ENCODE data around the gene RBMS3. TPM values are rescaled to one million over a fixed set of nuclear protein-coding genes. Genes with fewer than 3 reads are reported as not detected.
A peak's percentile ranks its signal among the peaks of the same experiment; 100 is the strongest.

Gene RBMS3
- total and polyA plus RNA-seq, 2 donors (not counting 1 experiment from before 2014, with no cell fraction given) = 26.9 to 68.4 TPM

GRCh38 chr3:29949131-29949530 lies 668.3 kb downstream of the RBMS3 start:
- H2AFZ ChIP-seq (ENCODE audit: low read length) = no peak overlapping the region
- H3K9ac ChIP-seq (ENCODE audit: insufficient read depth, low read length) = no peak overlapping the region
- no peak overlapping the region for H3K4me3 ChIP-seq (replicated peaks in 1 of 4; ENCODE audit: control extremely low read depth in 1 of 4, insufficient read depth in 1 of 4, low read depth in 3 of 4, low read length in 4 of 4)
- H3K9me3 ChIP-seq (ENCODE audit: control insufficient read depth, insufficient read depth, low read depth, low read length) = no peaks in the 10 kb centered on the region
- no peaks in the 10 kb centered on the region for H3K79me2 ChIP-seq (ENCODE audit: control insufficient read depth, insufficient read depth, low read length)
- H4K20me1 ChIP-seq (ENCODE audit: control insufficient read depth, extremely low read depth, insufficient read depth, low read length) = no peaks in the 10 kb centered on the region
- H3K36me3 ChIP-seq (ENCODE audit: control insufficient read depth, insufficient read depth, low read length) = no peaks in the 10 kb centered on the region
- H3K4me1 ChIP-seq (ENCODE audit: control insufficient read depth, extremely low read depth, insufficient read depth, low read length) = no peaks in the 10 kb centered on the region
- TF ChIP-seq CTCF (conservative IDR thresholded peaks at IDR 0.05 in 1 of 2, IDR thresholded peaks at IDR 0.05 in 1 of 2; ENCODE audit: low read depth in 1 of 2, low read length in 2 of 2) (no peak), EZH2 (IDR thresholded peaks at IDR 0.05; ENCODE audit: low read length, missing control alignments) (no peak)
- no peak overlapping the region for H3K27ac ChIP-seq (ENCODE audit: insufficient read depth, low read length)
- DNase-seq (ENCODE audit: low read depth in 2 of 2) = peak in 1 of 2 donors; percentile 43
- H3K4me2 ChIP-seq (ENCODE audit: extremely low read depth, insufficient read depth, low read length) = no peak overlapping the region
- H3K27me3 ChIP-seq (ENCODE audit: control insufficient read depth, insufficient read depth, low read length) = no peaks in the 10 kb centered on the region

- no peaks in the 10 kb centered on the region for H3K4me1 ChIP-seq (ENCODE audit: control insufficient read depth, extremely low read depth, insufficient read depth, low read length)
- H3K27me3 ChIP-seq (ENCODE audit: control insufficient read depth, insufficient read depth, low read length) = no peaks in the 10 kb centered on the region
- H4K20me1 ChIP-seq (ENCODE audit: control insufficient read depth, extremely low read depth, insufficient read depth, low read length) = no peaks in the 10 kb centered on the region
- peak in 1 of 2 donors; percentile 29 for DNase-seq (ENCODE audit: low read depth in 2 of 2)
- H3K4me3 ChIP-seq (replicated peaks in 1 of 4; ENCODE audit: control extremely low read depth in 1 of 4, insufficient read depth in 1 of 4, low read depth in 3 of 4, low read length in 4 of 4) = no peak overlapping the region
- TF ChIP-seq CTCF (conservative IDR thresholded peaks at IDR 0.05 in 1 of 2, IDR thresholded peaks at IDR 0.05 in 1 of 2; ENCODE audit: low read depth in 1 of 2, low read length in 2 of 2) (no peak), EZH2 (IDR thresholded peaks at IDR 0.05; ENCODE audit: low read length, missing control alignments) (no peak)
- no peak overlapping the region for H2AFZ ChIP-seq (ENCODE audit: low read length)
- no peak overlapping the region for H3K4me2 ChIP-seq (ENCODE audit: extremely low read depth, insufficient read depth, low read length)
- no peak overlapping the region for H3K27ac ChIP-seq (ENCODE audit: insufficient read depth, low read length)
- H3K79me2 ChIP-seq (ENCODE audit: control insufficient read depth, insufficient read depth, low read length) = no peaks in the 10 kb centered on the region
- H3K9me3 ChIP-seq (ENCODE audit: control insufficient read depth, insufficient read depth, low read depth, low read length) = no peaks in the 10 kb centered on the region
- no peaks in the 10 kb centered on the region for H3K36me3 ChIP-seq (ENCODE audit: control insufficient read depth, insufficient read depth, low read length)
- no peak overlapping the region for H3K9ac ChIP-seq (ENCODE audit: insufficient read depth, low read length)
Observed at GRCh38 chr3:29949940-29950616, 669.2 kb downstream of the RBMS3 start.

- H3K9me3 ChIP-seq (ENCODE audit: control insufficient read depth, insufficient read depth, low read depth, low read length) = no peaks in the 10 kb centered on the region
- no peaks in the 10 kb centered on the region for H3K79me2 ChIP-seq (ENCODE audit: control insufficient read depth, insufficient read depth, low read length)
- H3K36me3 ChIP-seq (ENCODE audit: control insufficient read depth, insufficient read depth, low read length) = no peaks in the 10 kb centered on the region
- no peaks in the 10 kb centered on the region for H4K20me1 ChIP-seq (ENCODE audit: control insufficient read depth, extremely low read depth, insufficient read depth, low read length)
- H3K9ac ChIP-seq (ENCODE audit: insufficient read depth, low read length) = no peak overlapping the region
- TF ChIP-seq CTCF (conservative IDR thresholded peaks at IDR 0.05 in 1 of 2, IDR thresholded peaks at IDR 0.05 in 1 of 2; ENCODE audit: low read depth in 1 of 2, low read length in 2 of 2) = no peak
- TF ChIP-seq EZH2 (IDR thresholded peaks at IDR 0.05; ENCODE audit: low read length, missing control alignments) = no peak
- no peak overlapping the region for H3K4me3 ChIP-seq (replicated peaks in 1 of 4; ENCODE audit: control extremely low read depth in 1 of 4, insufficient read depth in 1 of 4, low read depth in 3 of 4, low read length in 4 of 4)
- no peak overlapping the region for H2AFZ ChIP-seq (ENCODE audit: low read length)
- no peak overlapping the region for H3K27ac ChIP-seq (ENCODE audit: insufficient read depth, low read length)
- H3K4me1 ChIP-seq (ENCODE audit: control insufficient read depth, extremely low read depth, insufficient read depth, low read length) = no peaks in the 10 kb centered on the region
- no peak for DNase-seq (ENCODE audit: low read depth in 2 of 2)
- no peak overlapping the region for H3K4me2 ChIP-seq (ENCODE audit: extremely low read depth, insufficient read depth, low read length)
- no peaks in the 10 kb centered on the region for H3K27me3 ChIP-seq (ENCODE audit: control insufficient read depth, insufficient read depth, low read length)
Observed at GRCh38 chr3:29952431-29952830, 671.6 kb downstream of the RBMS3 start.
